GM12801 (cell line): Measurements from ENCODE around the gene PRKCE.

Source experiments
- TF ChIP-seq, protein P1 (sequence below): IDR thresholded peaks from one replicate; pipeline ENCODE4 v1.5.1; 2011; ENCODE audit warnings: control low read depth; ENCODE audit not compliant: insufficient read length; ENCODE audit errors: extremely low read depth

Gene PRKCE

DNA sequence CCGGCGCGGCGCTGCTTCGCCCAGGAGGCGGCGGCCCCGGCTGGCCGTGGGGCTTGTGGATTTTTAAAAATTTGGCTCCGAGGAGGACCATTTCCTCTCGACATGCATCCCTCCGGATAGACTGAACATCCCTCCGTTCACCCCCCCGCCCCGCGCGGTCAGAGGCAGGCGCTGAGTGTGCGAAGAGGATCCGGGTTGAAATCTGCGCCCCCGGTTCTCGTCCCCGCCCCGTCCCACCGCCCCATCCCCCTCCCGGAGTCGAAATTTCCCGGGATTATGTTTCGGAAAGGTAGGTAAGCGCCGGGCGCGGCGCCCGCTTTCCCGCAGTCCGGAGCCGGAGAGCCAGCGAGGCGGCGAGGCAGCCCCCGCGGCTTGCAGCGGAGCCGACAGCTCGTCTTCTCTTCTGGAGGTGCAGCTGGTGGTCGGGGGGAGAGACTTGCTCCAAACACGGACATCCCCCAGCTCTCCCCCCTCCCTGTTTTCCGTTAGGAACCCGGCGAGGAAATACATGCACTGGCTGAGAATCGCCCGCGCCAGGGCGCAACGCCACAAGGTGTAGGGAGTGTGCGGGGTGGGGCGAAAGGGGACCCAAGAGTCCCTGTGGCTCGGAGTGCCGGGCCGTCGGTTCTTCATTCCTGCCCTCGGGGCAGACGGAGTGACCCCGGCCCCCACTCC, at the start of gene PRKCE:
Gene PRKCE (plus strand): TSS at position 261 of the 675 bp plus-strand sequence.
- TF ChIP-seq, protein P1, sequence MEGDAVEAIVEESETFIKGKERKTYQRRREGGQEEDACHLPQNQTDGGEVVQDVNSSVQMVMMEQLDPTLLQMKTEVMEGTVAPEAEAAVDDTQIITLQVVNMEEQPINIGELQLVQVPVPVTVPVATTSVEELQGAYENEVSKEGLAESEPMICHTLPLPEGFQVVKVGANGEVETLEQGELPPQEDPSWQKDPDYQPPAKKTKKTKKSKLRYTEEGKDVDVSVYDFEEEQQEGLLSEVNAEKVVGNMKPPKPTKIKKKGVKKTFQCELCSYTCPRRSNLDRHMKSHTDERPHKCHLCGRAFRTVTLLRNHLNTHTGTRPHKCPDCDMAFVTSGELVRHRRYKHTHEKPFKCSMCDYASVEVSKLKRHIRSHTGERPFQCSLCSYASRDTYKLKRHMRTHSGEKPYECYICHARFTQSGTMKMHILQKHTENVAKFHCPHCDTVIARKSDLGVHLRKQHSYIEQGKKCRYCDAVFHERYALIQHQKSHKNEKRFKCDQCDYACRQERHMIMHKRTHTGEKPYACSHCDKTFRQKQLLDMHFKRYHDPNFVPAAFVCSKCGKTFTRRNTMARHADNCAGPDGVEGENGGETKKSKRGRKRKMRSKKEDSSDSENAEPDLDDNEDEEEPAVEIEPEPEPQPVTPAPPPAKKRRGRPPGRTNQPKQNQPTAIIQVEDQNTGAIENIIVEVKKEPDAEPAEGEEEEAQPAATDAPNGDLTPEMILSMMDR: no peak

DNA sequence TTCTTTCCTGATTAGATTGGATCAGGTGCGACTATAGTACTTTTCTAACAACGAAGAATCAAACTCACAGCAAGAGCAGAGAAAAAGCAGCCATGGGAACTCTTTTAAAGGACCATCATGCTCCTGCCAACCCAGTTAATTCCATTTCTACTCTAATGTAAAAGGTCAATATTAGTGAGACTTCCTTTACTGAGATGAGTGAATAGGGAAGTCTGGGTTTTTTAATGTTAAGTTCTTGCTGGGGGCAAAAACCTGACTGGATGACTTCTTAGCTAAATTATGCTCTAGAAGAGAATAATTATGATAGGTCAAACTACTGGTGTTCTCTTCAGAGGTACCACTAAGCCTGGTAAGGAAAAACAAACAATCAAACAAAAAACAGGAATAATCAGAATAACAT, 48.9 kb upstream of the PRKCE start:
- TF ChIP-seq, protein P1: no peak

DNA sequence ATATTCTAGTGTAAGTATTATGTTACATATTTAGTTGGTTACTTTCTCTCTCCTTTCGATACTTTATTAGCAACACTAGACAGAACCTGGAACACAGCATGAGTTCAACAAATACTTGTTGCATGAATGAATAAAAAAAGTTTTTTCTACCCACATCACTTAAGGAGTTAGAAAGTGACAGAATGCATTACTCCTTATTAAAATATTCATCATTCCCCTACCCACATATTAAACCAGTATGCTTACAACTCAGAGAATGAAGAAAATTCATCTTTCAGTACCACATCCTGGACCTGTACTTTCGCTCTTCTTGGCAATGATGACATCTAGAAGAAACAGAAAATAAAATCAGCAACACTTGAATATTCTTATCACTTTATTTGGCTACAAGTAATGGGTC, 46.4 kb upstream of the PRKCE start:
- TF ChIP-seq, protein P1: no peak

DNA sequence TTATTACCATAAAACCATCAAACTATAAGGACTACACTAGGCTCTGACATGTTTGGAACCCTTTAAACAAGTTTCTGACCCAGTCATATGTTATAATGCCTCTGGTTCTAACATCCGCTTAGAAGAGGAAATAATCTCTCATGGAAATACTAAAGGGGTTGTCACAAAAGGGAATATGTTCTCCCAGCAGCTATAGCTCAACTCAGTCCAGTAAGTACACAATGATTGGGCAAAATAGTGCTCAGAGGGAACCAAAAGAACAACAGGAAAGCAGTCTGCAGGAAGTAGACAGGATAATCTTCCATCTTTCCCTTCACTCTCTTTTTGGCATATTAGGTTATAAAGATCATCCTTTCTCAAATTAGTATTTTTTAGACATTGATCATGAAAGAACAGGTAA, 44.7 kb upstream of the PRKCE start:
- TF ChIP-seq, protein P1: no peak

DNA sequence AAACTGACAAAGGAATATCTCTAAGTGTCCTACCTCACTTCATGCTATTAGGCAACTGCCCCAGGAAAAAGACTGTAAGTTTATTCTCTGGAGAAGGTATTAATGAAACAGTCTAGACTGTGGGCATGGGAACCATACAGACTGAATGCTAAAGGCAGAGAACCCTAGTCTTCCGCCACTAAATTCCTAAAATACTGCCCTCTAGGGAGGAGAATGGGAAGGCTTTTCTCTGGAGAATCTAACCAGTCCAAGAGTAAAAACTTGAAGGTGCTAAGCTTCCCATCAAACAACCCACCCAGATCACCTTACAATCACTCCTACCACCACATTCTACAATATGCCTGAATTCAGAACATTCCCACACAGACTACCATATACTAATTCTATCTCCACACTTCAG, 43.8 kb upstream of the PRKCE start:
- TF ChIP-seq, protein P1: no peak

DNA sequence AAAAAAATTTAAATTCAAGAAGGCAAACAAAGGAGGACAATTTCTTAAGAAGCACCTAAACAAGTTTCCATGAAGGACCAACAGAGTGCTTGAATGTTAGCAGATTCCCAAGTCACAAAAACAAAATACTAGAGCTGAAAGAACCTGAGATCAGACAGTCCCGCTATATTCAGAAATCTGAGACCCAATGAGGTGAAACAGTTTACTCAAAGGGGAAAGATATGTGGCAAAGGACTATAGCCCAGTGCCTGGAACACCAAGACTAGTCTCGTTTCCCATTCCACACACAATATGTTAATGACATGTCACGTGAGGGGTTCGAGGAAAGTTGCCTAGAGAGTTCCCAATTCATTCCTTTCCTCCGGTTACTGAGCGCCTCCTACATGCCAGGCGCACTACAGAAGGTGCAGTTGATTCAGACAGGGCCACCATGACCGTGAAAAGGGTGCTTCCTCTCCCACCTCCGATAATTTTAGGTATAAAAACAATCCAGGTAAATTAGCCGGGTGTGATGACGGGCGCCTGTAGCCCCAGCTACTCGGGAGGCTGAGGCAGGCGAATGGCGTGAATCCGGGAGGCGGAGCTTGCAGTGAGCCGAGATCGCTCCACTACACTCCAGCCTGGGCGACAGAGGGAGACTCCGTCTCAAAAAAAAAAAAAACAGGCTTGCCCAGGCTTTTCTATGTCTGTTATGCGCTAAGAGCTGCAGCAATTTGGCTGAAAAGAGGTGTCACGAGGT, 41.0 kb upstream of the PRKCE start:
- TF ChIP-seq, protein P1: no peak

DNA sequence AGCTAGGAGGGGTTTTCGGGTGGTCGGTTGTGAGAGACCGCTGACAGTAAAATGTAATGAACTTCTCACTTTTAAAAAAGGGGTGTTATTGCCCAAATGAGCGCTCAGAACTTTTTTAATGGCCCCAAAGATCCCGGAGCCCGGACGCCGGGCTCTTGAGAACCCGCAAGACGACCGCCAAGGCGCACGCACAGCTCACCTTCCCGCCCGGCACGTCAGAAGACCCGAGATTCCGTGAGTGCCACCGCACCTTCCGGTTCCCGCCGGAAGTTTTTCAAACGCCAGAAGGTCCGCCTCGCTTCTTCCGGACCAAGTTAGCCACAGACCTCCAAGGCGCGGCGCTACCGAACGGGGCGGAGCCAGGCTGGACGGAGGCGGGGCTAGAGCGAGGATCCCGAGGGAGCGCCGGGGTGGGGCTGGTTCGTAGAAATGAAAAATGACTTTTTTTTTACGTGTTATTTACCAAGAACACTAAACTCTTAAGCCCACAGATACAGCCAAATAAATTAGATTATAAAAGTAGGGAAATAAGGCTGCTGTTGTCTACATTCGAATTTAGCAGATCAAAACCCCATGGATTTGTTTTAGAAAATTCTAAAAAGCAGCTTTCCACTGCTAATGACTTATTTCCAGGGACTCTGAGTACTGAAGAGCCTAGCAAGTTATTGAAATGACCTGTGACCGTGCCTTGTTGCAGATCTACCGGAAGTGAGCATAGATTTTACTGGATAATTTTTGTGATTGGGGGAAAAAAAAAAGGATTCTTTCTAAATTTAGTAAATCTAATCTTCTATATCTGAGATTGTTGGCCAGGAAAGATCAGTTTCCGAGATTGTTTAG, 40.2 kb upstream of the PRKCE start, which contains the start of gene SRBD1:
Gene SRBD1 (minus strand): TSS at position 248 of the 840 bp plus-strand sequence. CDS start 5,826 bp downstream, outside the sequence.
- TF ChIP-seq, protein P1: no peak
